Ovary (tissue), 3 donors: ENCODE measurements around the gene JDP2.

Source experiments
- POLR2A ChIP-seq: fragments of 450-650 bp; IDR thresholded peaks from one replicate; pipeline ENCODE4 v1.6.1; 2017; ENCODE audit warnings: antibody characterized with exemption, mild to moderate bottlenecking, moderate library complexity
- TF ChIP-seq, protein P1 (sequence below), 3 donors: fragments of 450-650 bp in 2 of 3; fragments of 200-600 bp in 1 of 3; IDR thresholded peaks; one replicate each; pipeline versions ENCODE4 v1.5.1 to v1.8.0; 2016 to 2022; ENCODE audit warnings: antibody characterized with exemption in 3 of 3, mild to moderate bottlenecking in 1 of 3
- donor health status: DM: no; HTN: no; CAD: no.

- TF ChIP-seq, protein P1, sequence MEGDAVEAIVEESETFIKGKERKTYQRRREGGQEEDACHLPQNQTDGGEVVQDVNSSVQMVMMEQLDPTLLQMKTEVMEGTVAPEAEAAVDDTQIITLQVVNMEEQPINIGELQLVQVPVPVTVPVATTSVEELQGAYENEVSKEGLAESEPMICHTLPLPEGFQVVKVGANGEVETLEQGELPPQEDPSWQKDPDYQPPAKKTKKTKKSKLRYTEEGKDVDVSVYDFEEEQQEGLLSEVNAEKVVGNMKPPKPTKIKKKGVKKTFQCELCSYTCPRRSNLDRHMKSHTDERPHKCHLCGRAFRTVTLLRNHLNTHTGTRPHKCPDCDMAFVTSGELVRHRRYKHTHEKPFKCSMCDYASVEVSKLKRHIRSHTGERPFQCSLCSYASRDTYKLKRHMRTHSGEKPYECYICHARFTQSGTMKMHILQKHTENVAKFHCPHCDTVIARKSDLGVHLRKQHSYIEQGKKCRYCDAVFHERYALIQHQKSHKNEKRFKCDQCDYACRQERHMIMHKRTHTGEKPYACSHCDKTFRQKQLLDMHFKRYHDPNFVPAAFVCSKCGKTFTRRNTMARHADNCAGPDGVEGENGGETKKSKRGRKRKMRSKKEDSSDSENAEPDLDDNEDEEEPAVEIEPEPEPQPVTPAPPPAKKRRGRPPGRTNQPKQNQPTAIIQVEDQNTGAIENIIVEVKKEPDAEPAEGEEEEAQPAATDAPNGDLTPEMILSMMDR (IDR thresholded peaks at IDR 0.05) = no peak
- TF ChIP-seq POLR2A = no peak
Observed at GRCh38 chr14:75477881-75478280, 50.1 kb downstream of the JDP2 start.
